ENCODE results near the gene OPA1.

DNA sequence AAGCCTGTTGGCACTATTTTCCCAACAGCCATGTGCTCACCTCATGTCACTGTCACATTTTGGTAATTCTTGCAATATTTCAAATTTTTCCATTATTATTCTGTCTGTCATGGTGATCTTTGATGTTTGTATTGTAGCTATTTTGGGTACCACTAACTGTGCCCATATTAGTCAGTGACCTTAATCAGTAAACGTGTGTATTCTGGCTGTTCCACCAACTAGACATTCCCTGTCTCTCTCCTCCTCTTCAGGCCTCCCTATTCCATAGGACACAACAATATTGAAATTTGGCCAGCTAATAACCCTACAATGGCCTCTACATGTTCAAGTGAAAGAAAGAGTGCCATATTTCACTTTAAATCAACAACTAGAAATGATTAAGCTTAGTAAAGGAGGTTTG, 88.6 kb downstream of the OPA1 start:
- TF ChIP-seq CTCF (IDR thresholded peaks at IDR 0.05) (no peak), POLR2A (IDR thresholded peaks at IDR 0.05) (no peak)

Measured in esophagus squamous epithelium (tissue), 4 donors.